ENCODE data around the gene MEGF9. TPM values are rescaled to one million over a fixed set of nuclear protein-coding genes. Genes with fewer than 3 reads are reported as not detected.

Gene MEGF9
- polyA plus RNA-seq, 4 donors, result 17.0 to 20.4 (median 18.6) TPM

- no peak for DNase-seq (ENCODE audit: low read depth in 4 of 4, low spot score in 3 of 4)
Observed at GRCh38 chr9:120733190-120733589, 18.9 kb upstream of the MEGF9 start.

- DNase-seq (ENCODE audit: low read depth in 4 of 4, low spot score in 3 of 4), result no peak
Observed at GRCh38 chr9:120730654-120731514, 16.6 kb upstream of the MEGF9 start.

- no peak for DNase-seq (ENCODE audit: low read depth in 4 of 4, low spot score in 3 of 4)
Observed at GRCh38 chr9:120729791-120730241, 15.5 kb upstream of the MEGF9 start.

GRCh38 chr9:120726484-120726883 is 12.2 kb upstream of the MEGF9 start:
- no peak for DNase-seq (ENCODE audit: low read depth in 4 of 4, low spot score in 3 of 4)

GRCh38 chr9:120725907-120726306 is 11.6 kb upstream of the MEGF9 start:
- DNase-seq (ENCODE audit: low read depth in 4 of 4, low spot score in 3 of 4), result no peak

GRCh38 chr9:120724757-120725400 is 10.6 kb upstream of the MEGF9 start:
- no peak for DNase-seq (ENCODE audit: low read depth in 4 of 4, low spot score in 3 of 4)

- DNase-seq (ENCODE audit: low read depth in 4 of 4, low spot score in 3 of 4), result no peak
Observed at GRCh38 chr9:120723565-120723964, 9.3 kb upstream of the MEGF9 start.

GRCh38 chr9:120720404-120720803 is 6.1 kb upstream of the MEGF9 start:
- DNase-seq (ENCODE audit: low read depth in 4 of 4, low spot score in 3 of 4), result no peak

GRCh38 chr9:120718316-120718715 is 4.0 kb upstream of the MEGF9 start:
- DNase-seq (ENCODE audit: low read depth in 4 of 4, low spot score in 3 of 4), result no peak

GRCh38 chr9:120717176-120717575 is 2.9 kb upstream of the MEGF9 start:
- no peak for DNase-seq (ENCODE audit: low read depth in 4 of 4, low spot score in 3 of 4)

GRCh38 chr9:120716483-120716882 is 2.2 kb upstream of the MEGF9 start:
- DNase-seq (ENCODE audit: low read depth in 4 of 4, low spot score in 3 of 4), result no peak

GRCh38 chr9:120715389-120715924 is 1.2 kb upstream of the MEGF9 start:
- peak in 3 of 4 donors; percentile 33 to 66 (median 58) for DNase-seq (ENCODE audit: low read depth in 4 of 4, low spot score in 3 of 4)

GRCh38 chr9:120714846-120715388 is 647 bp upstream of the MEGF9 start:
- no peak for DNase-seq (ENCODE audit: low read depth in 4 of 4, low spot score in 3 of 4)

GRCh38 chr9:120713257-120714087 is 798 bp downstream of the MEGF9 start:
- no peak for DNase-seq (ENCODE audit: low read depth in 4 of 4, low spot score in 3 of 4)

- no peak for DNase-seq (ENCODE audit: low read depth in 4 of 4, low spot score in 3 of 4)
Observed at GRCh38 chr9:120712539-120713031, 1.7 kb downstream of the MEGF9 start.

GRCh38 chr9:120711841-120712538 is 2.3 kb downstream of the MEGF9 start:
- no peak for DNase-seq (ENCODE audit: low read depth in 4 of 4, low spot score in 3 of 4)

- no peak for DNase-seq (ENCODE audit: low read depth in 4 of 4, low spot score in 3 of 4)
Observed at GRCh38 chr9:120711354-120711753, 2.9 kb downstream of the MEGF9 start.

- no peak for DNase-seq (ENCODE audit: low read depth in 4 of 4, low spot score in 3 of 4)
Observed at GRCh38 chr9:120710110-120710981, 3.9 kb downstream of the MEGF9 start.

Measured in left renal pelvis (tissue), 4 donors.